Right lobe of liver (tissue), 6 donors: ENCODE data around the gene TAF12. TPM values are rescaled to one million over a fixed set of nuclear protein-coding genes. Genes with fewer than 3 reads are reported as not detected.
"Not testable (repeated sequence)": the region's sequence is repeated elsewhere in the genome, so short reads cannot be mapped to it uniquely, and the experiment has no call there.

Experiments used
- ATAC-seq, 4 donors: fragments of 200-7000 bp; cut with Tn5 transposase; one replicate each; pipeline ENCODE4 v1.9.1; 2020; ENCODE audit warnings: mild to moderate bottlenecking in 4 of 4, moderate library complexity in 4 of 4
- DNase-seq, 3 donors: peaks; one replicate each; pipeline ENCODE4 v3.0.0-alpha.2; 2020
- H3K27ac ChIP-seq, 3 donors: fragments of 200-600 bp; one replicate each; pipeline ENCODE4 v1.8.0; 2022
- H3K27me3 ChIP-seq, 2 donors: fragments of 200-600 bp; one replicate each; pipeline ENCODE4 v1.8.0; 2022
- H3K36me3 ChIP-seq, 4 donors: fragments of 200-600 bp; sonication (generic) in 1 of 4; one replicate each; pipeline versions ENCODE4 v1.5.1 to v1.8.0; 2017 to 2022; ENCODE audit warnings: control low read depth in 1 of 4
- H3K4me1 ChIP-seq, 4 donors: fragments of 200-600 bp; sonication (generic) in 1 of 4; one replicate each; pipeline versions ENCODE4 v1.5.1 to v1.8.0; 2017 to 2022; ENCODE audit warnings: control low read depth in 1 of 4
- H3K4me3 ChIP-seq, 3 donors: fragments of 200-600 bp; one replicate each; pipeline ENCODE4 v1.8.0; 2022
- H3K9me3 ChIP-seq, 4 donors: fragments of 200-600 bp; sonication (generic) in 1 of 4; one replicate each; pipeline versions ENCODE4 v1.5.1 to v1.8.0; 2017 to 2022; ENCODE audit warnings: control low read depth in 1 of 4
- POLR2A ChIP-seq: fragments of 450-650 bp; IDR thresholded peaks from one replicate; pipeline ENCODE4 v1.6.1; 2017; ENCODE audit warnings: antibody characterized with exemption, mild to moderate bottlenecking
- WGBS: methylation state at CpG from one replicate; pipeline ENCODE4 v1.1.6; 2018; ENCODE audit warnings: low coverage, low lambda C conversion rate; ENCODE audit not compliant: insufficient coverage; ENCODE audit errors: missing lambda C conversion rate; 5-methylcytosine and 5-hydroxymethylcytosine counted together
- intact Hi-C, 2 donors: fragments of 100-400 bp; cut with DNase I; formaldehyde crosslinking; loops; one replicate each; pipeline versions ENCODE4 v1.11.2 to v1.14.1; 2022
- total RNA-seq, 6 experiments: library from RNA; depleted of rRNA in 2 of 6; stranded (reverse); fragments of >200 nt in 2 of 6; fragmentation: NEBNext Ultra II Directional in 3 of 6; extraction: Animal tissue kit (Norgen Biotek cat#: 25700) in 3 of 6; gene quantifications; one replicate each; pipeline versions ENCODE4 v1.1.0 to v1.2.4, GENCODE V29; 2016 to 2023
- TF ChIP-seq, protein P1 (sequence below), 4 donors: fragments of 200-600 bp in 3 of 4; fragments of 450-650 bp in 1 of 4; IDR thresholded peaks; one replicate each; pipeline versions ENCODE4 v1.5.1 to v1.8.0; 2016 to 2022; ENCODE audit warnings: antibody characterized with exemption in 4 of 4, mild to moderate bottlenecking in 2 of 4
- donor health status: DM: no; HTN: yes; CAD: no.
- donor health status: DM: no; HTN: no; CAD: no.
- donor health status: DM: no; HTN: no; CAD: no.
- donor health status: DM: no; HTN: yes; CAD: no.
- donor health status: DM: no; HTN: yes; CAD: no.

The TAF12 gene
- total RNA-seq, 6 experiments from 2014 or later: 7.8 to 12.0 (median 10.3) TPM

DNA sequence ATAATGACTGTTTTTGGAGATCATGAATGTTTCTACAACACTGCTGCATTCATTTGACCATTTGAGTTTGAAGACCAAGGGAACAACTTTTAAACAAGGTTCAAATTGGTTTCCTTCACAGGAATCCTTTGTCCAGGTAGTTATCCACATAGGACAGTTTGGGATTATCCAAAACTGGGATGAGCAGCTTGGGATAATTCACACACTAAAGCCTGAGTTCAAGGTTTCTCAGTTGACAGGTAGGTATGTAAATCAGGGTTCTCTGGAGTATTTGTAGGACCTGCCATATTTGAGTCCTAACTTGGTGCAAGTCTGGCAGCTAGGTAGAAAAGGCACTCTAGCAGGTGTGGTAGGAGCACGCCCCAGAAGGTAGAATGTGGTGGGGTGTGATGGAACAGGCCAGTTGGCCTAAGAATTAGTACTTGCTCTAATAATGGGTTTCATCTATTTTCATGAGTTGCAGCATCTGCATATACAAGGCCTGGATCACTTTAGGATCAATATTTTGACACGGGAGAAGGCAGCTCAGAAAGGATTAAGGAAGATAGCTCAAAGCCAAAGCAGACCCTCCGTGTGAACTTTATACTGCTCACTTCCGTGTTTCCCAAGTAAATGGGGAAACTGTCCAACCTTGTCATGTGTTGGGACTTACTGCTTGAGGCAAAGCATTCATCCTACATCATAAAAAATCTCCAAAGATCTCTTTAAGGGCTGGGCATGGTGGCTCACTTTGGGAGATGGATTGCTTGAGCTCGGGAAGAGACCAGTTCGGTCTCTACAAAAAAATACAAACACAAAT is 64.9 kb downstream of the TAF12 start:
- Histone ChIP-seq H3K36me3 (peaks cover 0 to 46% (median 17%) of the 10 kb centered on the region in 4 donors), H3K4me3 (no peak overlapping the region), H3K9me3 (no peaks in the 10 kb centered on the region), H3K4me1 (peaks cover 0 to 18% (median 7%) of the 10 kb centered on the region in 4 donors), H3K27me3 (no peaks in the 10 kb centered on the region), H3K27ac (no peak overlapping the region)
- no peak for ATAC-seq
- 85% methylated on average over 6 of the region's 6 CpGs for WGBS
- no peak for DNase-seq
- intact Hi-C loops: no loop called here
- TF ChIP-seq POLR2A: no peak
- TF ChIP-seq, protein P1, sequence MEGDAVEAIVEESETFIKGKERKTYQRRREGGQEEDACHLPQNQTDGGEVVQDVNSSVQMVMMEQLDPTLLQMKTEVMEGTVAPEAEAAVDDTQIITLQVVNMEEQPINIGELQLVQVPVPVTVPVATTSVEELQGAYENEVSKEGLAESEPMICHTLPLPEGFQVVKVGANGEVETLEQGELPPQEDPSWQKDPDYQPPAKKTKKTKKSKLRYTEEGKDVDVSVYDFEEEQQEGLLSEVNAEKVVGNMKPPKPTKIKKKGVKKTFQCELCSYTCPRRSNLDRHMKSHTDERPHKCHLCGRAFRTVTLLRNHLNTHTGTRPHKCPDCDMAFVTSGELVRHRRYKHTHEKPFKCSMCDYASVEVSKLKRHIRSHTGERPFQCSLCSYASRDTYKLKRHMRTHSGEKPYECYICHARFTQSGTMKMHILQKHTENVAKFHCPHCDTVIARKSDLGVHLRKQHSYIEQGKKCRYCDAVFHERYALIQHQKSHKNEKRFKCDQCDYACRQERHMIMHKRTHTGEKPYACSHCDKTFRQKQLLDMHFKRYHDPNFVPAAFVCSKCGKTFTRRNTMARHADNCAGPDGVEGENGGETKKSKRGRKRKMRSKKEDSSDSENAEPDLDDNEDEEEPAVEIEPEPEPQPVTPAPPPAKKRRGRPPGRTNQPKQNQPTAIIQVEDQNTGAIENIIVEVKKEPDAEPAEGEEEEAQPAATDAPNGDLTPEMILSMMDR (IDR thresholded peaks at IDR 0.05): no peak

DNA sequence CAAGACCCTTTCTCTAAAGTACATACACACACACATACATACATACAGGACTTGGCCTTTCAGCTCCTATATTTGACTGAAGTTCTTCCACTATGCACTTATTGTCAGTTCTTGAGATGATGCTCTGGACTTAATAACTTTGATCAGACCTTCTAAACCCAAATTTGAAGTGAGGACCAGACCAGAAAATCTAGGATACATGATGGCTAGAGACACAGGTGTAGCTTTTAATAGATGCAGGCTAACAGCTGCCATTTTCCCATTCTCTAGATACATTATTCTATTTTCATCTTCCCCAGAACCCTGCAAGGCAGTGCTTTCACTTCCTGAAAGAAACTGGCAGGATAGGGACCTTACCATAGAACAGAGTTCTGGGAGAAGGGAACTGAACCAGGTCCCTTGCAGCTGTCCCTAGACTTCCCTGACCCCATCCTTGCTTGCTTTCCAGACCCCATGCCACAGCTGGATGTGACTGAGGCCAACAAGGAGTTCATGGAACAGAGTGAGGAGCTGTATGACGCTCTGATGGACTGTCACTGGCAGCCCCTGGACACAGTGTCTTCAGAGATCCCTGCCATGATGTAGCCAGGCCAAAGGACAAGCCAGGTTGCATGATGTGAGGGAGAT is 65.7 kb downstream of the TAF12 start:
- Histone ChIP-seq H3K9me3 (no peaks in the 10 kb centered on the region), H3K36me3 (peaks cover 0 to 46% (median 19%) of the 10 kb centered on the region in 4 donors), H3K27me3 (no peaks in the 10 kb centered on the region), H3K4me3 (no peak overlapping the region), H3K27ac (no peak overlapping the region), H3K4me1 (peaks cover 0 to 13% (median 4%) of the 10 kb centered on the region in 4 donors)
- intact Hi-C loops: no loop called here
- TF ChIP-seq, protein P1 (IDR thresholded peaks at IDR 0.05): no peak
- no peak for TF ChIP-seq POLR2A
- WGBS: no CpG with 5 or more reads among the region's 1 CpG
- ATAC-seq: no peak
- no peak for DNase-seq

DNA sequence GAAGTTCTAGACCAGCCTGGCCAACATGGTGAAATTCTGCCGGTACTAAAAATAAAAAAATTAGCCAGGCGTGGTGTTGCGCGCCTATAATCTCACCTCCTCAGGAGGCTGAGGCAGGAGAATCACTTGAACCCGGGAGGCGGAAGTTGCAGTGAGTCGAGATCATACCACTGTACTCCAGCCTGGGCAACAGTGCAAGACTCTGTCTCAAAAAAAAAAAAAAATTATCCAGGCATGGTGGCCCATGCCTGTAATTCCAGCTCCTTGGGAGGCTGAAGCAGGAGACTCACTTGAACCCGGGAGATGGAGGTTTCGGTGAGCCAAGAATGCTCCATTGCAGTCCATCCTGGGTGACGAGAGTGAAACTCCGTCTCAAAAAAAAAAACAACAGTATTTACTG is 69.3 kb downstream of the TAF12 start:
- peaks cover 0 to 39% (median 17%) of the 10 kb centered on the region in 4 donors for H3K36me3 ChIP-seq
- no peak for DNase-seq
- intact Hi-C loops: no loop called here
- H3K4me3 ChIP-seq: no peak overlapping the region
- TF ChIP-seq, protein P1 (IDR thresholded peaks at IDR 0.05): no peak
- TF ChIP-seq POLR2A: no peak
- no peak for ATAC-seq
- 100% methylated on average over 6 of the region's 11 CpGs for WGBS
- H3K27ac ChIP-seq: no peak overlapping the region
- H3K27me3 ChIP-seq: no peaks in the 10 kb centered on the region
- H3K9me3 ChIP-seq: no peaks in the 10 kb centered on the region
- H3K4me1 ChIP-seq: no peaks in the 10 kb centered on the region

DNA sequence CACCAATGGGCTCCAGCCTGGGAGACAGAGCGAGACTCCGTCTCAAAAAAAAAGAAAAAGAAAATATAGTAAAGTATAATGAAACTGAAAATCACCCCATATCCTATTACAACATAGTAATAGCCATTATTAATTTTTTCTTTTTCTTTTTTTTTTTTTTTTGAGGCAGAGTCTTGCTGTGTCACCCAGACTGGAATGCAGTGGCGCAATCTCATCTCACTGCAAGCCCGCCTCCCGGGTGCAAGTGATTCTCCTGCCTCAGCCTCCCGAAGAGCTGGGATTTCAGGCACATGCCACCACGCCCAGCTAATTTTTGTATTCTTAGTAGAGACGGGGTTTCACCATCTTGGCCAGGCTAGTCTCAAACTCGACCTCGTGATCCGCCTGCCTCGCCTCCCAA is 70.0 kb downstream of the TAF12 start:
- intact Hi-C loops, DNase-seq, H3K27ac ChIP-seq, H3K4me1 ChIP-seq, H3K9me3 ChIP-seq, H3K27me3 ChIP-seq, H3K4me3 ChIP-seq, ATAC-seq: not testable (repeated sequence)
- H3K36me3 ChIP-seq: peaks cover 0 to 39% (median 14%) of the 10 kb centered on the region in 4 donors
- WGBS: 88% methylated on average over 12 of the region's 12 CpGs

DNA sequence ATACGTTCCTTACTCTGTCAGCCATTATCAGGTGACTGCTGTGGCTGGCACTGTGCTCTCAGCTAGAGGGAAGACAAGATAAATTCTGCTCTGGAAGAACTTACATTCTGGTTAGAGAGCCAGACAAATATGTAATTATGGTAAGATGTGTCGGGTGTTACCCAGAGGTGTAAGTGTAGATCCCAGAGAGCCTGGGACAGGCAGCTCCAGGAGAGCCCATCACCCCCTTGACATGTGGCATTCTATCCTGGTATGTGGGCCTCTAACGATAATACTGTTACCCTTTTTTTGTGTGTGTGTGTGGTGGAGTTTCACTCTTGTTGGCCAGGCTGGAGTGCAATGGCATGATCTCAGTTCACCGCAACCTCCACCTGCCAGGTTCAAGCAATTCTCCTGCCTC is 71.0 kb downstream of the TAF12 start:
- ATAC-seq (no peak), DNase-seq (no peak)
- Histone ChIP-seq H3K4me3 (no peak overlapping the region), H3K27me3 (no peaks in the 10 kb centered on the region), H3K36me3 (peaks cover 0 to 39% (median 12%) of the 10 kb centered on the region in 4 donors), H3K27ac (no peak overlapping the region), H3K9me3 (no peaks in the 10 kb centered on the region), H3K4me1 (no peaks in the 10 kb centered on the region)
- WGBS: 80% methylated on average over 2 of the region's 4 CpGs
- TF ChIP-seq POLR2A: no peak
- TF ChIP-seq, protein P1 (IDR thresholded peaks at IDR 0.05): no peak
- intact Hi-C loops: no loop called here
